Adipocyte (in vitro differentiated cells): ENCODE data around the gene SLC7A11.

Source experiments
- DNase-seq: peaks from one replicate; pipeline ENCODE4 v3.0.0-alpha.2; 2015; ENCODE audit warnings: low read depth
- H3K27me3 ChIP-seq: replicated peaks from 2 replicates; pipeline ENCODE4 v1.7.0; 2013; ENCODE audit warnings: mild to moderate bottlenecking, low read length, moderate library complexity; ENCODE audit not compliant: control insufficient read depth, insufficient read depth
- H3K36me3 ChIP-seq: 2 replicates; pipeline ENCODE4 v1.7.0; 2013; ENCODE audit warnings: low read length, mild to moderate bottlenecking, moderate library complexity; ENCODE audit not compliant: control insufficient read depth, insufficient read depth, severe bottlenecking
- H3K4me1 ChIP-seq: 2 replicates; pipeline ENCODE4 v1.7.0; 2013; ENCODE audit warnings: mild to moderate bottlenecking, low read length, moderate library complexity; ENCODE audit not compliant: control insufficient read depth, insufficient read depth
- H3K4me3 ChIP-seq: 2 replicates; pipeline ENCODE4 v1.7.0; 2013; ENCODE audit warnings: mild to moderate bottlenecking, low read length, moderate library complexity
- H3K9ac ChIP-seq: 2 replicates; pipeline ENCODE4 v1.7.0; 2013; ENCODE audit warnings: mild to moderate bottlenecking, low read length, moderate library complexity
- H3K9me3 ChIP-seq: 2 replicates; pipeline ENCODE4 v1.7.0; 2013; ENCODE audit warnings: mild to moderate bottlenecking, low read length, moderate library complexity; ENCODE audit not compliant: control insufficient read depth

Gene SLC7A11

GRCh38 chr4:138185859-138186645 lies 56.1 kb downstream of the SLC7A11 start:
- Histone ChIP-seq H3K36me3 (no peaks in the 10 kb centered on the region), H3K4me1 (peaks cover 30% of the 10 kb centered on the region), H3K27me3 (no peaks in the 10 kb centered on the region), H3K9ac (no peak overlapping the region), H3K9me3 (no peaks in the 10 kb centered on the region), H3K4me3 (no peak overlapping the region)
- DNase-seq, result no peak

- H3K4me1 ChIP-seq, result peaks cover 30% of the 10 kb centered on the region
- H3K4me3 ChIP-seq, result no peak overlapping the region
- no peak overlapping the region for H3K9ac ChIP-seq
- H3K9me3 ChIP-seq, result no peaks in the 10 kb centered on the region
- H3K36me3 ChIP-seq, result no peaks in the 10 kb centered on the region
- no peaks in the 10 kb centered on the region for H3K27me3 ChIP-seq
- DNase-seq, result peak; percentile 64
These were observed 57.3 kb downstream of the SLC7A11 start for GRCh38 chr4:138184886-138185285.

GRCh38 chr4:138182838-138183426 lies 59.2 kb downstream of the SLC7A11 start:
- no peaks in the 10 kb centered on the region for H3K27me3 ChIP-seq
- H3K9ac ChIP-seq, result peak overlapping the region; percentile 30
- H3K4me1 ChIP-seq, result peaks cover 30% of the 10 kb centered on the region
- DNase-seq, result peak; percentile 82
- H3K9me3 ChIP-seq, result no peaks in the 10 kb centered on the region
- H3K36me3 ChIP-seq, result peaks cover 11% of the 10 kb centered on the region
- no peak overlapping the region for H3K4me3 ChIP-seq

GRCh38 chr4:138181287-138181686 lies 60.9 kb downstream of the SLC7A11 start:
- DNase-seq, result peak; percentile 85
- Histone ChIP-seq H3K9ac (peak overlapping the region; percentile 30), H3K27me3 (no peaks in the 10 kb centered on the region), H3K4me3 (peak overlapping the region; percentile 3), H3K36me3 (peaks cover 13% of the 10 kb centered on the region), H3K4me1 (peaks cover 30% of the 10 kb centered on the region), H3K9me3 (no peaks in the 10 kb centered on the region)

GRCh38 chr4:138178566-138178965 lies 63.6 kb downstream of the SLC7A11 start:
- no peaks in the 10 kb centered on the region for H3K27me3 ChIP-seq
- peaks cover 22% of the 10 kb centered on the region for H3K4me1 ChIP-seq
- no peak for DNase-seq
- H3K9me3 ChIP-seq, result no peaks in the 10 kb centered on the region
- H3K36me3 ChIP-seq, result peaks cover 22% of the 10 kb centered on the region
- H3K9ac ChIP-seq, result no peak overlapping the region
- no peak overlapping the region for H3K4me3 ChIP-seq

GRCh38 chr4:138177278-138177968 lies 64.7 kb downstream of the SLC7A11 start:
- peaks cover 19% of the 10 kb centered on the region for H3K4me1 ChIP-seq
- peaks cover 22% of the 10 kb centered on the region for H3K36me3 ChIP-seq
- no peak overlapping the region for H3K4me3 ChIP-seq
- H3K9me3 ChIP-seq, result no peaks in the 10 kb centered on the region
- no peaks in the 10 kb centered on the region for H3K27me3 ChIP-seq
- no peak overlapping the region for H3K9ac ChIP-seq
- DNase-seq, result no peak

- Histone ChIP-seq H3K4me1 (peaks cover 5% of the 10 kb centered on the region), H3K9ac (no peak overlapping the region), H3K9me3 (no peaks in the 10 kb centered on the region), H3K4me3 (no peak overlapping the region), H3K27me3 (no peaks in the 10 kb centered on the region), H3K36me3 (peaks cover 22% of the 10 kb centered on the region)
- DNase-seq, result peak; percentile 52
These were observed 67.0 kb downstream of the SLC7A11 start for GRCh38 chr4:138174981-138175794.

GRCh38 chr4:138164208-138164607 lies 77.9 kb downstream of the SLC7A11 start:
- H3K4me3 ChIP-seq, result no peak overlapping the region
- H3K4me1 ChIP-seq, result peaks cover 8% of the 10 kb centered on the region
- H3K27me3 ChIP-seq, result no peaks in the 10 kb centered on the region
- no peaks in the 10 kb centered on the region for H3K36me3 ChIP-seq
- no peak for DNase-seq
- no peak overlapping the region for H3K9ac ChIP-seq
- H3K9me3 ChIP-seq, result no peaks in the 10 kb centered on the region

GRCh38 chr4:138163171-138163570 lies 79.0 kb downstream of the SLC7A11 start:
- H3K9ac ChIP-seq, result no peak overlapping the region
- H3K4me3 ChIP-seq, result no peak overlapping the region
- DNase-seq, result no peak

GRCh38 chr4:138162259-138162658 lies 79.9 kb downstream of the SLC7A11 start:
- no peak overlapping the region for H3K4me3 ChIP-seq
- no peaks in the 10 kb centered on the region for H3K9me3 ChIP-seq
- no peaks in the 10 kb centered on the region for H3K27me3 ChIP-seq
- H3K36me3 ChIP-seq, result no peaks in the 10 kb centered on the region
- H3K4me1 ChIP-seq, result peaks cover 8% of the 10 kb centered on the region
- DNase-seq, result peak; percentile 40
- no peak overlapping the region for H3K9ac ChIP-seq

More at GRCh38 chr4:138163171-138163570, 79.0 kb downstream of the SLC7A11 start:
- H3K4me1 ChIP-seq, result peaks cover 8% of the 10 kb centered on the region
- H3K36me3 ChIP-seq, result no peaks in the 10 kb centered on the region
- no peaks in the 10 kb centered on the region for H3K27me3 ChIP-seq
- no peaks in the 10 kb centered on the region for H3K9me3 ChIP-seq

GRCh38 chr4:138161351-138161750 lies 80.8 kb downstream of the SLC7A11 start:
- H3K9me3 ChIP-seq, result no peaks in the 10 kb centered on the region
- no peak overlapping the region for H3K9ac ChIP-seq
- H3K27me3 ChIP-seq, result no peaks in the 10 kb centered on the region
- H3K4me3 ChIP-seq, result no peak overlapping the region
- no peaks in the 10 kb centered on the region for H3K36me3 ChIP-seq
- peaks cover 8% of the 10 kb centered on the region for H3K4me1 ChIP-seq
- no peak for DNase-seq
